Neural cell (in vitro differentiated cells): ENCODE results near the gene IL9.

Experiments
- CTCF ChIP-seq: fragments of 450-650 bp; IDR thresholded peaks from 2 replicates; pipeline ENCODE4 v1.5.1; 2014; ENCODE audit warnings: antibody characterized with exemption, mild to moderate bottlenecking, moderate library complexity; ENCODE audit not compliant: poor library complexity, severe bottlenecking
- EP300 ChIP-seq: fragments of 450-650 bp; conservative IDR thresholded peaks from 2 replicates; pipeline ENCODE4 v1.6.1; 2014; ENCODE audit warnings: antibody characterized with exemption, mild to moderate bottlenecking, moderate library complexity; ENCODE audit not compliant: poor library complexity, severe bottlenecking
- POLR2AphosphoS5 ChIP-seq: IDR thresholded peaks from 2 replicates; pipeline ENCODE4 v1.6.1; 2012

DNA sequence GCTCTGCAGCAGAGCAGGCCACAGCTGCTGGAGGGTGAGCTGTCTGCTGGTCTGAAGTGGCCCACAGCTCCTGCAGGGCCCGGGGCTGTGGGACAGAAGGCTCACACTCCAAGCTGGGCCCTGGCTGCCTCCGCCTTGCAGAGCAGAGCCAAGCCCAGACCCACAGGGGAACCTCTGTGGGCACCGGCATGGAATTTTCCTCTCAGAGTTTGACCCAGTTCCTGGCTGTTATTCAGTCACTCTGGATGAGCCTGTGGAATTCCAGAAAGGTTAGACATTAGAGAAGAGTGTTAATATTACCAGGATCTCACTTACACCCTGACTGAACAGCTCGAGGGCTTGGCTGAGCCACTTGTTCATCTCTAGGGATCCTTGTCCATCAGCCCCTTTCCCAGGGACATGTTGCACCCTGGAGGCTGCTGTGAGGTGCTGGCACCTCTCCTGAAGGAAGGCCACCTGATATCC, 17.5 kb downstream of the IL9 start:
- TF ChIP-seq CTCF, result no peak
- TF ChIP-seq POLR2AphosphoS5, result no peak
- TF ChIP-seq EP300, result no peak
